Activated CD8-positive, alpha-beta memory T cell treated with anti-CD3 and anti-CD28 coated beads, Interleukin-2, amount 50 U/mL, for 1 hour (primary cell): ENCODE results near the gene BAAT.
"Not testable (repeated sequence)": the region's sequence is repeated elsewhere in the genome, so short reads cannot be mapped to it uniquely, and the experiment has no call there.

ENCODE experiments used
- DNase-seq: peaks from one replicate; pipeline ENCODE4 v3.0.0-alpha.2; 2020; ENCODE audit errors: extremely low read depth

BAAT gene

GRCh38 chr9:101365181-101365580 lies 19.6 kb downstream of the BAAT start:
- DNase-seq = no peak

GRCh38 chr9:101362450-101362849 lies 22.4 kb downstream of the BAAT start:
- DNase-seq = no peak

- DNase-seq = no peak
These were observed 24.2 kb downstream of the BAAT start for GRCh38 chr9:101360647-101361046.

- DNase-seq = no peak
These were observed 25.1 kb downstream of the BAAT start for GRCh38 chr9:101359679-101360078.

GRCh38 chr9:101356619-101357018 lies 28.2 kb downstream of the BAAT start:
- DNase-seq = no peak

- DNase-seq = no peak
These were observed 29.8 kb downstream of the BAAT start for GRCh38 chr9:101354765-101355708.

- DNase-seq = no peak
These were observed 30.6 kb downstream of the BAAT start for GRCh38 chr9:101354143-101354764.

GRCh38 chr9:101353683-101354082 lies 31.1 kb downstream of the BAAT start:
- DNase-seq = no peak

GRCh38 chr9:101352892-101353463 lies 31.8 kb downstream of the BAAT start:
- no peak for DNase-seq

GRCh38 chr9:101350285-101350684 lies 34.5 kb downstream of the BAAT start:
- no peak for DNase-seq

- DNase-seq = no peak
These were observed 42.2 kb downstream of the BAAT start for GRCh38 chr9:101342595-101342994.

- DNase-seq = no peak
These were observed 42.8 kb downstream of the BAAT start for GRCh38 chr9:101341958-101342357.

GRCh38 chr9:101337237-101337636 lies 47.6 kb downstream of the BAAT start:
- no peak for DNase-seq

- DNase-seq = no peak
These were observed 48.7 kb downstream of the BAAT start for GRCh38 chr9:101336091-101336490.

- DNase-seq = no peak
These were observed 50.7 kb downstream of the BAAT start for GRCh38 chr9:101333926-101334702.

GRCh38 chr9:101333490-101333889 lies 51.3 kb downstream of the BAAT start:
- no peak for DNase-seq

- DNase-seq = no peak
These were observed 52.4 kb downstream of the BAAT start for GRCh38 chr9:101332362-101332761.

GRCh38 chr9:101327422-101327909 lies 57.3 kb downstream of the BAAT start:
- not testable (repeated sequence) for DNase-seq

- no peak for DNase-seq
These were observed 58.3 kb downstream of the BAAT start for GRCh38 chr9:101326501-101326900.

GRCh38 chr9:101326035-101326434 lies 58.8 kb downstream of the BAAT start:
- no peak for DNase-seq

- no peak for DNase-seq
These were observed 59.8 kb downstream of the BAAT start for GRCh38 chr9:101325053-101325452.
